ENCODE results near the gene GAL3ST1.

GRCh38 chr22:30555282-30556210, 18.9 kb downstream of the GAL3ST1 start:
- TF ChIP-seq POLR2A (IDR thresholded peaks at IDR 0.05) (no peak), CTCF (IDR thresholded peaks at IDR 0.05) (no peak)

Data from esophagus squamous epithelium (tissue), 4 donors.